Occipital lobe (tissue), 2 donors: ENCODE results near the gene UBP1. TPM values are rescaled to one million over a fixed set of nuclear protein-coding genes. Genes with fewer than 3 reads are reported as not detected.

Source experiments
- small RNA-seq: library from RNA; depleted of rRNA; stranded (forward); fragments of <200 nt; gene quantifications from one replicate; pipeline ENCODE3, GENCODE V24; 2014
- total RNA-seq: library from RNA; depleted of rRNA; stranded (reverse); fragments of >200 nt; gene quantifications from one replicate; pipeline ENCODE4 v1.2.3, GENCODE V29; 2014

The UBP1 gene
- total RNA-seq, 1 donor from 2014 or later = 81.9 TPM

Small RNA genes within 50 kb of the gene (small RNA-seq; reads per million reads assigned to genes)
- not detected for gene RNU7-110P

Other genes starting within 250 kb of the UBP1 start
- 3.0 TPM for gene SUSD5, start 221.6 kb downstream of the UBP1 start, total RNA-seq
- gene FBXL2, start 163.0 kb downstream of the UBP1 start, total RNA-seq = 70.8 TPM